ENCODE measurements around the gene RAD51AP1.

DNA sequence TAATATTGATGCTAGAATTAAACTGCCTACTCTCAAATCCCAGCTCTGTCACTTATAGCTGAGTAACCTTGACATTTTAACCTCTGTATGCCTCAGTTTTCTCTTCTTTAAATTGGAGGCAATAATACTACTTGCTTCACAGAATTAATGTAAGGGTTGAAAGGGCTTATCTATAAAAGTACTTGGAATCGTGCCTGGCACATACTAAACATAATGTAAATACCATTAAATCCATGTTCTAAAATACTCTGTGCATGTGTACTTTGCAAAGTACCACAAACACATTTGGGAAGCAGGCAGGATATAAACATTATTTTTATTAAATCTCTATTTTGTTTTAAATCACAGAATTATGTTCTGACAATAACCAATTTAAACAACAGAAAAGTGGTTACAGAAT is 65.3 kb downstream of the RAD51AP1 start:
- TF ChIP-seq, protein P1, sequence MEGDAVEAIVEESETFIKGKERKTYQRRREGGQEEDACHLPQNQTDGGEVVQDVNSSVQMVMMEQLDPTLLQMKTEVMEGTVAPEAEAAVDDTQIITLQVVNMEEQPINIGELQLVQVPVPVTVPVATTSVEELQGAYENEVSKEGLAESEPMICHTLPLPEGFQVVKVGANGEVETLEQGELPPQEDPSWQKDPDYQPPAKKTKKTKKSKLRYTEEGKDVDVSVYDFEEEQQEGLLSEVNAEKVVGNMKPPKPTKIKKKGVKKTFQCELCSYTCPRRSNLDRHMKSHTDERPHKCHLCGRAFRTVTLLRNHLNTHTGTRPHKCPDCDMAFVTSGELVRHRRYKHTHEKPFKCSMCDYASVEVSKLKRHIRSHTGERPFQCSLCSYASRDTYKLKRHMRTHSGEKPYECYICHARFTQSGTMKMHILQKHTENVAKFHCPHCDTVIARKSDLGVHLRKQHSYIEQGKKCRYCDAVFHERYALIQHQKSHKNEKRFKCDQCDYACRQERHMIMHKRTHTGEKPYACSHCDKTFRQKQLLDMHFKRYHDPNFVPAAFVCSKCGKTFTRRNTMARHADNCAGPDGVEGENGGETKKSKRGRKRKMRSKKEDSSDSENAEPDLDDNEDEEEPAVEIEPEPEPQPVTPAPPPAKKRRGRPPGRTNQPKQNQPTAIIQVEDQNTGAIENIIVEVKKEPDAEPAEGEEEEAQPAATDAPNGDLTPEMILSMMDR (IDR thresholded peaks at IDR 0.05; ENCODE audit: low read length): no peak
- TF ChIP-seq EZH2 (optimal IDR thresholded peaks at IDR 0.05; ENCODE audit: low read depth, low read length) (no peak), EZH2phosphoT487 (IDR thresholded peaks at IDR 0.05; ENCODE audit: low read length) (no peak)
